PC-3 (cell line): Measurements from ENCODE around the gene TIGIT. TPM values are rescaled to one million over a fixed set of nuclear protein-coding genes. Genes with fewer than 3 reads are reported as not detected.

Experiments
- ATAC-seq: fragments of 200-7000 bp; cut with Tn5 transposase; 2 replicates; pipeline ENCODE4 v1.9.1; 2020; ENCODE audit warnings: mild to moderate bottlenecking, moderate library complexity
- BruUV-seq: library from RNA; stranded (reverse); fragments of 400-500 nt; replicated peaks from 2 replicates; lab custom pipeline; 2021; lab: Mats Ljungman, UMichigan
- CTCF ChIA-PET: fragments of 300-600 bp; sonication (Branson Sonifier 250); formaldehyde crosslinking; loops from one replicate; lab custom pipeline; 2022; ENCODE audit warnings: antibody characterized with exemption; lab: Charles Lee
- POLR2A ChIA-PET: fragments of 300-600 bp; sonication (Branson Sonifier 250); formaldehyde crosslinking; loops from one replicate; lab custom pipeline; 2022; ENCODE audit warnings: antibody characterized with exemption; ENCODE audit not compliant: unreplicated experiment; lab: Charles Lee
- DNase-seq: peaks from one replicate; pipeline ENCODE4 v3.0.0-alpha.2; 2015
- H2AFZ ChIP-seq: fragments of 300-600 bp; sonication (generic); 2 replicates; pipeline ENCODE4 v1.6.0; 2016; ENCODE audit warnings: antibody characterized with exemption, low read length
- H3F3A ChIP-seq: fragments of 300-600 bp; sonication (generic); one replicate; pipeline ENCODE4 v1.6.0; 2017; ENCODE audit warnings: antibody characterized with exemption, low read length, control low read depth, mild to moderate bottlenecking; ENCODE audit not compliant: unreplicated experiment
- H3K27ac ChIP-seq: fragments of 300-600 bp; sonication (generic); 2 replicates; pipeline ENCODE4 v1.5.1; 2016; ENCODE audit warnings: mild to moderate bottlenecking, low read length
- H3K27me3 ChIP-seq: fragments of 300-600 bp; sonication (generic); 2 replicates; pipeline ENCODE4 v1.6.1; 2016; ENCODE audit warnings: low read length, mixed read lengths
- H3K36me3 ChIP-seq: fragments of 300-600 bp; sonication (generic); 2 replicates; pipeline ENCODE4 v1.6.1; 2016; ENCODE audit warnings: low read depth, mixed run types, low read length, mixed read lengths
- H3K4me1 ChIP-seq: fragments of 300-600 bp; sonication (generic); 2 replicates; pipeline ENCODE4 v1.5.1; 2016; ENCODE audit warnings: low read length; ENCODE audit not compliant: insufficient read depth
- H3K4me2 ChIP-seq: fragments of 300-600 bp; sonication (generic); 2 replicates; pipeline ENCODE4 v1.6.0; 2016; ENCODE audit warnings: low read length
- H3K4me3 ChIP-seq: fragments of 300-600 bp; sonication (generic); 2 replicates; pipeline ENCODE4 v1.5.1; 2016; ENCODE audit warnings: mild to moderate bottlenecking, low read length, mixed read lengths
- H3K79me2 ChIP-seq: fragments of 300-600 bp; sonication (generic); 2 replicates; pipeline ENCODE4 v1.6.1; 2017; ENCODE audit warnings: low read length, mixed read lengths
- H3K9ac ChIP-seq: fragments of 300-600 bp; sonication (generic); 2 replicates; pipeline ENCODE4 v1.6.0; 2016; ENCODE audit warnings: mild to moderate bottlenecking, low read length
- H3K9me2 ChIP-seq: fragments of 300-600 bp; sonication (generic); replicated peaks from 2 replicates; pipeline ENCODE4 v1.6.1; 2016; ENCODE audit warnings: mixed run types, low read length, mixed read lengths
- H3K9me3 ChIP-seq: fragments of 300-600 bp; sonication (generic); 2 replicates; pipeline ENCODE4 v1.6.1; 2016; ENCODE audit warnings: low read length, mixed read lengths
- H4K20me1 ChIP-seq: fragments of 300-600 bp; sonication (generic); 2 replicates; pipeline ENCODE4 v1.6.1; 2016; ENCODE audit warnings: low read length, mixed read lengths
- CTCF ChIP-seq: fragments of 300-600 bp; sonication (generic); conservative IDR thresholded peaks from 2 replicates; pipeline ENCODE4 v1.5.1; 2017; ENCODE audit warnings: antibody characterized with exemption, low read depth, mild to moderate bottlenecking, low read length
- EZH2 ChIP-seq: fragments of 300-600 bp; sonication (generic); IDR thresholded peaks from one replicate; pipeline ENCODE4 v1.6.1; 2017; ENCODE audit warnings: antibody characterized with exemption, mild to moderate bottlenecking, low read length; ENCODE audit not compliant: unreplicated experiment
- EZH2phosphoT487 ChIP-seq: fragments of 300-600 bp; sonication (generic); IDR thresholded peaks from 2 replicates; pipeline ENCODE4 v1.6.1; 2018; ENCODE audit warnings: mild to moderate bottlenecking, antibody characterized with exemption, low read length, borderline replicate concordance
- intact Hi-C: fragments of 100-400 bp; cut with micrococcal nuclease; formaldehyde crosslinking; loops from 2 replicates; pipeline ENCODE4 v1.9.0; 2023
- total RNA-seq: library from RNA; depleted of rRNA; stranded (reverse); fragments of >200 nt; gene quantifications from 2 replicates; pipeline ENCODE4 v1.2.3, GENCODE V29; 2014

The TIGIT gene
- total RNA-seq, 1 experiment from 2014 or later: not detected

GRCh38 chr3:114328345-114328744 is 34.5 kb downstream of the TIGIT start:
- H3K9me3 ChIP-seq: no peaks in the 10 kb centered on the region
- no peak overlapping the region for H3K4me2 ChIP-seq
- no peak overlapping the region for H3K9ac ChIP-seq
- H3K79me2 ChIP-seq: no peaks in the 10 kb centered on the region
- H3K4me3 ChIP-seq: no peak overlapping the region
- DNase-seq (no peak), ATAC-seq (no peak)
- no peaks in the 10 kb centered on the region for H3F3A ChIP-seq
- no TSS peak for BruUV-seq
- TF ChIP-seq EZH2 (no peak), CTCF (no peak), EZH2phosphoT487 (no peak)
- ChIA-PET POLR2A (no interaction called here), CTCF (no interaction called here)
- H3K4me1 ChIP-seq: no peaks in the 10 kb centered on the region
- H3K27me3 ChIP-seq: 0 out of 2 replicates have a peak, but pooled peaks cover 5% of the 10 kb centered on the region
- H2AFZ ChIP-seq: no peak overlapping the region
- no peaks in the 10 kb centered on the region for H3K36me3 ChIP-seq
- H3K27ac ChIP-seq: no peak overlapping the region
- H4K20me1 ChIP-seq: no peaks in the 10 kb centered on the region
- intact Hi-C loops: no loop called here
- no peaks in the 10 kb centered on the region for H3K9me2 ChIP-seq

GRCh38 chr3:114329823-114330222 is 36.0 kb downstream of the TIGIT start:
- Histone ChIP-seq H3K36me3 (no peaks in the 10 kb centered on the region), H3K4me1 (no peaks in the 10 kb centered on the region), H3K9ac (no peak overlapping the region), H3K27ac (no peak overlapping the region), H4K20me1 (no peaks in the 10 kb centered on the region), H3K4me2 (no peak overlapping the region), H3K9me3 (no peaks in the 10 kb centered on the region), H3K27me3 (0 out of 2 replicates have a peak, but pooled peaks cover 5% of the 10 kb centered on the region), H3F3A (no peaks in the 10 kb centered on the region), H3K9me2 (no peaks in the 10 kb centered on the region), H2AFZ (no peak overlapping the region), H3K79me2 (no peaks in the 10 kb centered on the region), H3K4me3 (no peak overlapping the region)
- ChIA-PET POLR2A (no interaction called here), CTCF (interaction anchor here (0.5 kb wide), 1 partner anchor 9 kb away, joined by 5 read pairs; no protein-coding TSS in a partner anchor)
- no peak for TF ChIP-seq EZH2phosphoT487
- TF ChIP-seq CTCF: no peak
- no peak for TF ChIP-seq EZH2
- intact Hi-C loops: no loop called here
- DNase-seq (no peak), ATAC-seq (no peak)
- BruUV-seq: no TSS peak

DNA sequence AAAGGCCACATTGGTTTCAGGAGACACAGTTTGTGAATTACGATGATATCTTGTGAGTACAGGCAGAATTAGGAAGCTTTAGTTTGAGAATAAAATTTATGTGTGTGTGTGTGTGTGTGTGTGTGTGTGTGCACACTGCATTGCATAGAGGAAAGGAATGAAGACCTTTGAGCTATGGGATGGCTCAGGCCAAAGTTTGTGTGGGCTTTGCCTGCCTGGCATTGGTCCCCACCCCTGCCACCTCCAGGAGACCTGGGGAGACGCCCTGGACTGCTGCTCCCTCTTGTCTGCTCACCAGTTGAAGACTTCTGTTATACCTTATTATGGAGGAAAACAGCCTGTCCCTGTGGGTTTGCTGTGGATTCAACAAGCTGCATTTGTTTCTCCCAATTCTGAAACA is 37.2 kb downstream of the TIGIT start:
- no peaks in the 10 kb centered on the region for H3F3A ChIP-seq
- no peaks in the 10 kb centered on the region for H3K79me2 ChIP-seq
- no peak overlapping the region for H3K4me3 ChIP-seq
- ChIA-PET CTCF (no interaction called here), POLR2A (no interaction called here)
- no peak for DNase-seq
- no TSS peak for BruUV-seq
- H3K9me2 ChIP-seq: no peaks in the 10 kb centered on the region
- no peak overlapping the region for H3K27ac ChIP-seq
- intact Hi-C loops: no loop called here
- no peaks in the 10 kb centered on the region for H3K4me1 ChIP-seq
- H4K20me1 ChIP-seq: no peaks in the 10 kb centered on the region
- H3K9me3 ChIP-seq: no peaks in the 10 kb centered on the region
- H3K36me3 ChIP-seq: no peaks in the 10 kb centered on the region
- ATAC-seq: no peak
- H3K4me2 ChIP-seq: no peak overlapping the region
- no peak overlapping the region for H3K9ac ChIP-seq
- no peak for TF ChIP-seq EZH2
- no peak for TF ChIP-seq EZH2phosphoT487
- no peak overlapping the region for H2AFZ ChIP-seq
- 0 out of 2 replicates have a peak, but pooled peaks cover 5% of the 10 kb centered on the region for H3K27me3 ChIP-seq
